Fibroblast of skin of right biceps (primary cell): ENCODE data around the gene ADORA3.

ENCODE experiments used
- DNase-seq: peaks from one replicate; pipeline ENCODE4 v3.0.0-alpha.2; 2013

ADORA3 gene

GRCh38 chr1:111474106-111474505, 29.3 kb downstream of the ADORA3 start:
- peak; percentile 11 for DNase-seq

DNA sequence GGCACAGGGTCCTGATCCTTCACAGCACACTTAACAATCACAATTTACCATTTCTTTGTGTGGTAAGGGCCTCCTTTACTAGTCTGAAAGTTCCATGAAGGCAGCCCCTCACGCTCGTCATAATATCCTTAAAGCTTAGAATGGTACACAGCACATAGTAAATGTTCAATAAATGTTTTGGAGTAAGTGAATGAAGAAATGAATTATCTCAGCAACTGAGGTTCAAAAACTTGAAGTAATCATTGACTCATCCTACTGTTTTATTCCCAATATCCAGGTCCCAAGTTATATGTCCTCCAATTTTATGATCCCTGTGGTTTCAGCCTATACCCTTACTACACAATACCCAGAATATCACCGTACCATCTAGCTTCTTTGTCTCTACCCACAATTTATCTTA, 31.9 kb downstream of the ADORA3 start:
- DNase-seq, result no peak

- no peak for DNase-seq
Measured at GRCh38 chr1:111471012-111471411, 32.4 kb downstream of the ADORA3 start.

DNA sequence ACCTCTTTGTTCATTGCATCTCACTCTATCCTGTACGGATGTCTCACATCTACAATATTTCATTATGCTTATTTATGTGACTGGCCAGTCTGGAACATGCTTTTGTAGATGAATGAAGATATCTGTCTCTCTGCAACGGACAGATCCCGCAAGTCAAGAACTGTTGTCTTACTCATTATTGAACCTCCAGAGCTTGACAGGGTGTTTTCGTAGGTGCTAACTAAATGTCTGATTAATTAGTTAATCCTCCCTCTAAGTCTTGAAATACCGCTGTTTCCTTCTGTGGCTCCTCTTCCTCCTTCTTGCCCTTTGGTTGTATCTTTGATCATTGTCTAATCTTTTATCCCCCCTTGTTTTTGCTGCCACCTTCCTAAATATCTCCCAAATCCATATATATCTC, 32.8 kb downstream of the ADORA3 start:
- DNase-seq, result no peak

- no peak for DNase-seq
Measured at GRCh38 chr1:111469539-111469938, 33.9 kb downstream of the ADORA3 start.

DNA sequence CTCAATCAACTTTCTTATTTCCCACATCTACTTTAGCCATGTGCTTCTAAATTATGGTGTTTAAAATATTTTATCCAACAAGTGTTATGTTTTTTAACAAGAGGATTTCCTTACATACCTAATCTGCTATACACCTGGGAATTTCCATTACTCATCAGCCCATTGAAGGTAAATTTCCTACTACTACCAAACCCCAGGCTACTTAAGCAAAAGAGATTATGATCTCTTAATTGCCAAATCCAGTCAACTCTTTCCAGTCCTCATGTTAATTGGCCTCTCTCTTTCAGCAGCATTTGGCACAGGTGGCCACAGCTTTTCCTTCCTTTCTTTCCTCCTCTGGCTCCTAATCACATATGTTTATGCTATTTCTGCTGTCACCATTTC, 34.7 kb downstream of the ADORA3 start:
- no peak for DNase-seq

GRCh38 chr1:111467865-111468716, 35.3 kb downstream of the ADORA3 start:
- DNase-seq, result no peak

DNA sequence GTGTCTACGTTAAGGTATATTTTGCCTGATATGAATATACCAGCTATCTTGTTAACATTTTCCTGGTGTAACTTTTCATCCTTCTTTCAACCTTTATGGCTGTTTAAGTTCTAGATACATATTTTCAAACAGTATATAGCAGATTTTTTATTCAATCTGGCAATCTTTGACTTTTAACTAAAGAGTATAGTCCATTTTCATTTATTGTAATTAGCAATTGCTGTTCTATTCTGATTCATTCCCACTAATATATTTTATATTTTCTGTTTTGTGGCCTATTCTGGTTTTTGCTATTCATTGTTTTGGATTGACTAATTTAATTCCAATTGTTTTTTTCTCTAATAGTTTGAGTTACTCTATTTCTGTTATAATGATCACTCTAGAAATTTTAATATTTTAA, 37.0 kb downstream of the ADORA3 start:
- DNase-seq, result no peak

DNA sequence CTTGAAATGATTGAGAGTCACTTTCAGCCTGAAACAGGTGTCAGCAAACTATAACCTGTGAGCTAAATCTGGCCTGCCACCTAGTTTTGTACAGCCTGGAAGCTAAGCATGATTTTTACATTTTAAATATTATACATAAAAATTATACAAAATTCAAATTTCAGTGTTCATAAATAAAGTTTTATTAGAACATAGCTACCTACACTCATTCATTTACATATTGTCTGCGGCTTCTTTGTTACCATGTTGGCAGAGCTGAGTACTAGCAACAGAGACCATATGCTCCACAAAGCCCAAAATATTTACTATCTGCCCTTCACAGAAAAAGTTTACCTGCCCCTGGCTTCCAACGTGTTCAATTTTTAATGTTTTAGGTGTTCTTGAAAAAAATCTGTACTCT, 37.7 kb downstream of the ADORA3 start:
- DNase-seq, result no peak

GRCh38 chr1:111463029-111463683, 40.3 kb downstream of the ADORA3 start:
- DNase-seq, result peak; percentile 56

DNA sequence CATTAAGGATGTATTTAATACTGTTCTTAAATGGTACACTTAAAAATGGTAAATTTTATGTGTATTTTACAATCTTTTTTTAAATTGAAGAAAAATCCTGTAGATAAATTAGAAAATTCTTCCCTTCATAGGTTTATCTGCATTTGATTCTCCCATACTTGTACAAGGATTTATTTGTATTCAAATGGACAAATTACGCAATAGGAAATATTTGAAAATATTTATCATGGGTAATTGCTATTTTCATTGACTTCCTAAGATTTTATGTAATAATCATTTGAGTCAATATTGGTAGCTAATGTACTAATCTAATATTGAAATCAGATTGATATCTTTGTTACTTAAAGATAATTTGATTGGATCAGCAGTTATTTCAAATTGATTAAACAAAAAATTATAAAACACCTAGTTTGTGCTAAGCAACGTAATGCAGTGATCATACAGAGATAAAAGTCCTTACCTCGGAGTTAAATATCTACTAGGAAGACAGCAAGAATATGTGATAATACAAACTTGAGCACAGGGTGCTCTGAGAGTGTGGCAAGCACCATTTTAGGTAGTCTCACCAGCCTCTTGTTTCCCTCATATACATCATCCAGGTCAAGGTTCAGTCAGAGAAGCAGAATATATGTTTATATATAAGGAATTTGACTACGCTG, 40.9 kb downstream of the ADORA3 start:
- no peak for DNase-seq

- no peak for DNase-seq
Measured at GRCh38 chr1:111461765-111462164, 41.7 kb downstream of the ADORA3 start.

- no peak for DNase-seq
Measured at GRCh38 chr1:111455642-111456031, 47.8 kb downstream of the ADORA3 start.

- DNase-seq, result no peak
Measured at GRCh38 chr1:111454859-111455641, 48.4 kb downstream of the ADORA3 start.

- no peak for DNase-seq
Measured at GRCh38 chr1:111453706-111454105, 49.7 kb downstream of the ADORA3 start.

DNA sequence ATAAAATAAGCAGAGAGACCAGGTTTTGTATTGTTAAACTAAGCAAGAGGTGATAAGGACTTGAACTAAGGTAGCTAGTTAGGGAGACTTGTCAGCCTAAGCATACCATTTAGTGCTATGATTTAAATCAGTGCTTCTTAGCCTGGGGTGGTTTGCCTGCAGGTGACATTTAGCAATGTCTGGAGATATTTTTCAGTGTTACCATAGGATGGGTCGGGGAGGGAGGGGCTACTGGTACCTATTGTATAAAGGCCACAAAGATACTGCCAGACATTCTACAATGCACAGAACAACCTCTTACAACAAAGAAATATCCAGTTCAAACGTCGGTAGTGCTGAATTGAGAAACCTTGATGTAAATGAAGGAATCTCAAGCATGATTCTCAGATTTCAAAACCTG, 50.9 kb downstream of the ADORA3 start:
- no peak for DNase-seq

DNA sequence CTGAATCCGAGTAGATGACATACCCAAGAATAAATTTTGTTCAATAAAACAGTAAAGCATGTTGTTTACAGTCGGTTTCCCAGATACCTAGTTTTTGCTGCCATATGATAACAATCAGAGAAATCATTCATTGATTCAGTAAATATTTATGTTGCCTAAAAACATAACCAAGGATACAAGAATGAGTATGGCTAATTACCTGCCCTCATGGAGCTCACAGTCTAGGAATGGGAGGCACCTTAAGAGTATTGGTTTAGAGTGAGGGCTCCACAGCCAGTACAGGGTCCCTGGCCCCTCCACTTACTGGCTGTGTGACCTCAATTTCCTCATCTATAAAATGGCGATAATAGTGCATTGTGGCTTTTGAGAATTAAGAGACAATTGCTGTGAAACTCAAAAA, 53.2 kb downstream of the ADORA3 start:
- DNase-seq, result no peak

DNA sequence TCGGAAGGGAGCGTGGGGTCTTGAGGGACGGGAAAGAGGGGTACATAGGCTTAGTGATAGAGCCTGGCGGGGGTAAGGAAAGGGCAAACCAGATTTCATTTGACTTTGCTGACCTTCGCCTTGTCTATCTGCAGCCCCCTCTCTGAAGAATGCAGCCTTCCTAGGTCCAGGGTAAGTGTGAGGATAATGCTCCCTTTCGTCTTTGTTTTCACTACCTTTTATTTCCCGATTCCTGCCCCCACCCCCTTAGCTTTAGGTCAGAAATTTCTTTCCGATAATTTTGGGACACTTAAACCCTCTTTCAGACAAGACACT, 53.8 kb downstream of the ADORA3 start:
- no peak for DNase-seq
